ENCODE results near the gene RELL1.

The RELL1 gene, protein sequence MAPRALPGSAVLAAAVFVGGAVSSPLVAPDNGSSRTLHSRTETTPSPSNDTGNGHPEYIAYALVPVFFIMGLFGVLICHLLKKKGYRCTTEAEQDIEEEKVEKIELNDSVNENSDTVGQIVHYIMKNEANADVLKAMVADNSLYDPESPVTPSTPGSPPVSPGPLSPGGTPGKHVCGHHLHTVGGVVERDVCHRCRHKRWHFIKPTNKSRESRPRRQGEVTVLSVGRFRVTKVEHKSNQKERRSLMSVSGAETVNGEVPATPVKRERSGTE

DNA sequence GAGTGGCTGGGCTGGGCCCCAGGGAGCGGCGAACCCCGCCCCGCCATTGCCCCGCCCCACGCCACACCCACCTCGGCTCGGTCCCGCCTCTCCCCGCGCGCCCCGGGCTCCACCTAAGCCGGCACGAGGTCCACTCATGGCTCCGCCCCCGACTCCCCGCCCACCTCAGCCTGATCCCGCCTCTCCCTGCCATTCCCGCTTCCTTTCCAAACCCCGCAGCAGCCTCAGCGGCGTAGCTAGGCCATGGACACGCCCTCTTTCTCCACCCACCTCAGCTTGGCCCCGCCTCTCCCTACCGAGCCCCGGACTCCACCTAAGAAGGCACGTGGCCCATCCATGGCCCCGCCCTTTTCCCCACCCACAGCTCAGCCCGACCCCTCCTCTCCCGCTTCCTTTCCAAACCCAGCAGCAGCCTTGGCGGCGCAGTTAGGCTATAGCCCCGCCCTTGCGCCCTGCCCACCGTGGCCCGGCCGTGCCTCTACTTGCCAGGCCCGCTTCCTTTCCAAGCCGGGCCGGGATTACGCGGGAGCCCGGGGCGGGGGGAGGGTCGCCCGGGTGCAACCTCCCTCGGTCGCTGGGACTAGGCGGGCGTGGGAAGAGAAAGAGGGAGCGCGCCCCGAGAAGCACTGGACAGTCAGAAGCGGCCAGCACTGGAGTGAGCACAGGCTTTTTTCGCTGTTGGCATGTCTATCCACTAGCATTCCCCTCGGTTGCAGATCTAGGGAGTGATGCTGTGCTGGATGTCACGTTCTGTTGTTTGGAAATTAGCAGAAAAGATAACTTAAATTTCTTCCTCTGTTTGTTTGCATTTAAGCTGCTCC is at the start of gene RELL1:
RELL1 (minus strand) TSS at position 4 of the 821 bp plus-strand sequence. CDS start 89 bp downstream, outside the sequence.
- peak within 1 kb of the TSS; percentile 71 for H3K27ac ChIP-seq
- peak; percentile 96 for DNase-seq (ENCODE audit: low read depth, low spot score)

- no peak for DNase-seq (ENCODE audit: low read depth, low spot score)
- H3K27ac ChIP-seq = no peak overlapping the region
These were observed 49.4 kb upstream of the RELL1 start for GRCh38 chr4:37735578-37735977.

DNA sequence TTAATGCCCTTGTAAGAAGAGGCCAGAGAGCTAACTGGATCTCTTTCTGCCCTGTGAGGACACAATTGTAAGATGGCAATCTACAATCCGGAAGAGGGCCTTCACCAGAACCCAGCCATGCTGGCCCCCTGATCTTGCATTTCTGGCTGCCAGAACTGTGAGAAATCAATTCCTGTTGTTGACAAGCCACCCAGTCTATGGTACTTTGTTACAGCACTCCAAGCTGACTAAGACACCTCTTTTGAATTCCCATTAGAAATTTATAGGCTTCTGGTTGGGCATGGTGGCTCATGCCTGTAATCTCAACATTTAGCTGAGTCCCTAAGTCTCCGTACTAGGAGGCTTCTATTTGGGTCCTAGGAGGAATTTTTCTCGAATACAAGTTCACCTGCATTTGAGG is 48.8 kb upstream of the RELL1 start:
- H3K27ac ChIP-seq = no peak overlapping the region
- no peak for DNase-seq (ENCODE audit: low read depth, low spot score)

GRCh38 chr4:37733240-37733867 is 47.2 kb upstream of the RELL1 start:
- no peak for DNase-seq (ENCODE audit: low read depth, low spot score)
- no peak overlapping the region for H3K27ac ChIP-seq

GRCh38 chr4:37732526-37733186 is 46.5 kb upstream of the RELL1 start:
- H3K27ac ChIP-seq = no peak overlapping the region
- no peak for DNase-seq (ENCODE audit: low read depth, low spot score)

GRCh38 chr4:37729649-37730004 is 43.5 kb upstream of the RELL1 start:
- no peak for DNase-seq (ENCODE audit: low read depth, low spot score)
- H3K27ac ChIP-seq = no peak overlapping the region

DNA sequence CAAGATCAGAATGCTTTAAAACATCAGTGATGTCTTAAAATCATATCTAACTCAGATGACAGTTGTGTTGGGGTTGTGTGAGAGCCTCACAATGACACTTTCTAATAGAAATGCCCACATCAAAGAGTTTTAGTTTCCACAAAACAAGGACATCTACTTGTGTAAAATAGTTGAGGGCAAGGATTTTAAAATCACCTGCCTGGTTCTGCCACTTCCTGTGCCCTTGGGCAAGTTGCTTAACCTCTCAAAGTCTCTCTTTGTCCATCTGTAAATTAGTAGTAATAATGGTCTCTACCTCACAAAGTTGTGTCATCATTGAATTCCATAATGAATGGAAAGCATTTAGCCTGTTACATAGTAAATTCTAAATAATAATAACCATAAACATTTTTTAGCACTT is 41.9 kb upstream of the RELL1 start:
- no peak overlapping the region for H3K27ac ChIP-seq
- DNase-seq (ENCODE audit: low read depth, low spot score) = no peak

GRCh38 chr4:37727635-37728034 is 41.5 kb upstream of the RELL1 start:
- DNase-seq (ENCODE audit: low read depth, low spot score) = no peak
- no peak overlapping the region for H3K27ac ChIP-seq

- no peak overlapping the region for H3K27ac ChIP-seq
- no peak for DNase-seq (ENCODE audit: low read depth, low spot score)
These were observed 40.5 kb upstream of the RELL1 start for GRCh38 chr4:37726666-37727065.

DNA sequence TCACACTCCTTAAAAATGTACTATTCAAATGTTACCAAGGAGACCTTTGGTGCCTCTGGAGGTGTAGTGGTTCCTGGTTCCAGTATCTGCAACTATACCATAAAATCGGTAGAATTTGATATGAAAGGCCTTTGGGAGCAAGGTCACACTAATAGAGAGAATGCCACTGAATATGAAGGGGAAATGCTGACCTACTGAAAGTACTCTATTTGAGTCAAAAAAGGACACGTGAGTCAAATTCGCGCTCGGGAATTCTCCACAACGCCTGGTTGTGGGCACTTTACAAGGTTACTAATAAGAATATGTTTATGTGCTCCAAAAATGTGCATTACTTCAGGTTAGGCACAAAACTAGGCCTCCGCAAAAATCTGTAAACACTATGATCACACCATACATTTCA is 39.5 kb upstream of the RELL1 start:
- DNase-seq (ENCODE audit: low read depth, low spot score) = no peak
- H3K27ac ChIP-seq = no peak overlapping the region

DNA sequence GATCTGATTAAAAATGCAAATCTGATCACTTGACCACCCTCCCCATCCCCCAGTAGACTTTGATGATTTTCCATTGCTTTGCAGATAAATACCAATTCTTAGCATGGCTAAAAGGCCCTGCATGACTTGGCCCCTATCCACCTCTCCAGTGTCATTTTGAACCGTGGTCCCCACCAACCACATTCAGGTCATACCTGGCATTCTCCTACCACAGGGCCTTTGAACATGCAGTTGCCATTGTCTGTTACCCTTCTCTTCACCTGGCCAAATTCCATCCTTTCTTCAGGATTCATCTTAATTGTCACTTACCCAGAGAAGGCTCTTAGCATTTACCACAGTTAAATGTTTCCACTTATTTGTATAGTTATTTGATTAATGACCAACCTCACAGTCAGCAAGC is 36.9 kb upstream of the RELL1 start:
- DNase-seq (ENCODE audit: low read depth, low spot score) = no peak
- H3K27ac ChIP-seq = no peak overlapping the region

GRCh38 chr4:37721995-37722638 is 35.9 kb upstream of the RELL1 start:
- no peak for DNase-seq (ENCODE audit: low read depth, low spot score)
- H3K27ac ChIP-seq = no peak overlapping the region

- no peak for DNase-seq (ENCODE audit: low read depth, low spot score)
These were observed 32.8 kb upstream of the RELL1 start for GRCh38 chr4:37719021-37719420.

DNA sequence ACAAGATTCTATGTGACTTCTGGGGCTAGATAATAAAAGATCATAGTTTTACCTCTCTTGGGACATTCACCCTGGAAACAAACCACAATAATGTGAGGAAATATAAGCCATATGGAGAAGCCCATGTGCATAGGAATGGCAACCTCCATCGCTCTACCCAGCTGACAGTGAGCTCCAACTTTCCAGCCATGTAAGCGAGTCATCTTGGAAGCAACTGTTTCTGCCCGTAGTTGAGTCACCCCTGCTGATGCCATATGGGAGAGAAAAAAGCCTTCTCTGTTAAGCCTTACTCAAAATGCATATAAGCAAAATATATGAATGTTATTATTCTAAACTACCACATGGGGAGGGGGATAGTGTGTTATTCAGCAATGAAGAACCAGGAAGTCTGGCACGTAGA is 31.4 kb upstream of the RELL1 start:
- H3K27ac ChIP-seq = no peak overlapping the region
- DNase-seq (ENCODE audit: low read depth, low spot score) = no peak

More at GRCh38 chr4:37719021-37719420, 32.8 kb upstream of the RELL1 start:
- no peak overlapping the region for H3K27ac ChIP-seq

- DNase-seq (ENCODE audit: low read depth, low spot score) = no peak
- no peak overlapping the region for H3K27ac ChIP-seq
These were observed 29.8 kb upstream of the RELL1 start for GRCh38 chr4:37715889-37716402.

DNA sequence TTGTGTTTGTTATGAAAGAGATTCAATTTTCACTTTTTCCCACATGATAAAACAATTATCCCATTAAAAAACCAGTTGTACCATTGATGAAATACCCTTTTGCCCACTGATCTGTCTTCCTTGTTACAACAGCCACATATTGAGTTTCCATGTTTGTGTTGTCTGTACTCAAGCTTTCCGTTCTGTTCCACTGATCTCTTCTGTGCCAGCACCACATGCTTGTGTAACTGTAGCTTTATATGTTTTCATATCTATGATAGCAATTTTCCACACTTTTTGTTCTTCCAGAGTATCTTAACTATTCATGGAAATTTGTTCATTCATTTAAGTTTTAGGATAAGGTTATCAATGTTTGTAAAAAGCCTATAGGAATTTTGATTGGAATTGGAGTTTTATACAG is 24.3 kb upstream of the RELL1 start:
- DNase-seq (ENCODE audit: low read depth, low spot score) = no peak
- no peak overlapping the region for H3K27ac ChIP-seq

GRCh38 chr4:37706032-37706431 is 19.9 kb upstream of the RELL1 start:
- no peak overlapping the region for H3K27ac ChIP-seq
- DNase-seq (ENCODE audit: low read depth, low spot score) = no peak

DNA sequence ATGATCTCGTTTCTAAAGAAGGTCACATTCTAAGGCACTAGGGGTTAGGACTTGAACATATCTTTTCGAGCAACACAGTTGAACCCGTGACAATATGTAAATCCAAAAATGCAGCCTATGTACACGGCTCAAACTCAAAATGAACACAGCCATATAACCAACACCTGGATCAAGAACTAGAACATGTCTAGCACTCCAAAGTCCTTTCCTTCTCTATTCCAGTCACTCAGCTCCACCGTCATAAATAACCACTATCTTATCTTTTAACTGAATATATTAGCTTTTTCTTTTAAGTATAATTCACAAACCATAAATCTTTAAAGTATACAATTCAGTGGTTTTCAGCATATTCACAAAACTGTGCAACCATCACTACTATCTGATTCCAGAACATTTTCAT is 19.4 kb upstream of the RELL1 start:
- no peak for DNase-seq (ENCODE audit: low read depth, low spot score)
- H3K27ac ChIP-seq = no peak overlapping the region

- DNase-seq (ENCODE audit: low read depth, low spot score) = no peak
- H3K27ac ChIP-seq = no peak overlapping the region
These were observed 13.8 kb upstream of the RELL1 start for GRCh38 chr4:37699868-37700481.

DNA sequence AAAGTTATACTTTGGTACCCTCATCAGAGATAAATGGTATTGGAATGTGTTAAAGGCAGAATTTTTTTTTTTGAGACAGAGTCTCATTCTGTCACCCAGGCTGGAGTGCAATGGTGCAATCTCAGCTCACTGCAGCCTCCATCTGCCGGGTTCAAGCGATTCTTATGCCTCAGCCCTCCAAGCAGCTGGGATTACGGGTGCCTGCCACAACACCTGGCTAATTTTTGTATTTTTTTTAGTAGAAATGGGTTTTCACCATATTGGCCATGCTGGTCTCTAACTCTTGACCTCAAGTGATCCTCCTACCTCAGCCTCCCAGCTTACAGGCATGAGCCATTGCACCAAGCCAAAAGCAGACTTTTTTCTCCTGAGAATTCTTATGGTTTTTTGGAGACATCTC is 11.4 kb upstream of the RELL1 start:
- H3K27ac ChIP-seq = no peak overlapping the region
- DNase-seq (ENCODE audit: low read depth, low spot score) = no peak
